ENCODE results near the gene UBE2J2.

- TF ChIP-seq CTCF (IDR thresholded peaks at IDR 0.05) (no peak), POLR2A (IDR thresholded peaks at IDR 0.05) (no peak)
These were observed 761 bp upstream of the UBE2J2 start for GRCh38 chr1:1274299-1274930.

All from body of pancreas (tissue), 4 donors.